Gastrocnemius medialis (tissue), 4 donors: ENCODE measurements around the gene SETBP1. TPM values are rescaled to one million over a fixed set of nuclear protein-coding genes. Genes with fewer than 3 reads are reported as not detected.
A peak's percentile ranks its signal among the peaks of the same experiment; 100 is the strongest.

Source experiments
- ATAC-seq, 2 donors: fragments of 150-250 bp; one replicate each; pipeline ENCODE4 v1.9.1; 2016
- DNase-seq, 2 donors: peaks; one replicate each; pipeline ENCODE4 v3.0.0-alpha.2; 2019
- H3K27ac ChIP-seq, 4 donors: fragments of 200-600 bp; sonication (generic); 1 replicate in 1 of 4; 2 replicates in 3 of 4; pipeline ENCODE4 v1.5.1; 2016 to 2018; ENCODE audit warnings: mild to moderate bottlenecking in 2 of 4, moderate library complexity in 1 of 4
- H3K27me3 ChIP-seq, 3 donors: fragments of 200-600 bp; sonication (generic) in 2 of 3; 1 replicate in 1 of 3; 2 replicates in 2 of 3; pipeline versions ENCODE4 v1.5.1 to v1.6.0; 2016 to 2019; ENCODE audit warnings: mild to moderate bottlenecking in 1 of 3, moderate library complexity in 1 of 3
- H3K36me3 ChIP-seq, 2 donors: fragments of 200-600 bp; sonication (generic) in 1 of 2; one replicate each; pipeline ENCODE4 v1.5.1; 2017 to 2018
- H3K4me1 ChIP-seq, 2 donors: fragments of 200-600 bp; sonication (generic) in 1 of 2; one replicate each; pipeline ENCODE4 v1.5.1; 2016 to 2017; ENCODE audit warnings: mild to moderate bottlenecking in 2 of 2
- H3K4me3 ChIP-seq, 4 donors: fragments of 200-600 bp; sonication (generic) in 3 of 4; 1 replicate in 1 of 4; 2 replicates in 3 of 4; pipeline ENCODE4 v1.5.1; 2016 to 2019; ENCODE audit warnings: mild to moderate bottlenecking in 2 of 4
- H3K9me3 ChIP-seq, 3 donors: fragments of 200-600 bp; sonication (generic) in 2 of 3; 1 replicate in 1 of 3; 2 replicates in 2 of 3; pipeline ENCODE4 v1.5.1; 2016 to 2019
- CTCF ChIP-seq, 5 experiments: fragments of 450-650 bp in 3 of 5; fragments of 200-600 bp in 2 of 5; sonication (generic) in 2 of 5; IDR thresholded peaks in 4 of 5; conservative IDR thresholded peaks in 1 of 5; 1 replicate in 4 of 5; 2 replicates in 1 of 5; pipeline ENCODE4 v1.5.1; 2016 to 2019; ENCODE audit warnings: antibody characterized with exemption in 5 of 5, mild to moderate bottlenecking in 3 of 5, moderate library complexity in 3 of 5
- POLR2A ChIP-seq, 2 donors: fragments of 450-650 bp; IDR thresholded peaks; one replicate each; pipeline ENCODE4 v1.6.1; 2017; ENCODE audit warnings: antibody characterized with exemption in 2 of 2, mild to moderate bottlenecking in 2 of 2, moderate library complexity in 2 of 2
- in situ Hi-C, 4 donors: fragments of 200-750 bp; cut with MboI; loops; one replicate each; pipeline versions ENCODE4 v1.15.0 to v1.8.0; 2017; ENCODE audit warnings: low sequenced_read_pairs in 4 of 4
- intact Hi-C: fragments of 100-400 bp; cut with DNase I; formaldehyde crosslinking; loops from one replicate; pipeline ENCODE4 v1.15.1; 2023; ENCODE audit warnings: low total_unique reads
- total RNA-seq, 4 donors: library from RNA; depleted of rRNA; stranded (reverse); fragments of >200 nt; gene quantifications; one replicate each; pipeline versions ENCODE4 v1.1.0 to v1.2.3, GENCODE V29; 2016

Gene SETBP1
- total RNA-seq, 4 donors from 2014 or later = 9.2 to 20.0 (median 15.3) TPM

GRCh38 chr18:44789710-44790109, 109.0 kb downstream of the SETBP1 start:
- no peaks in the 10 kb centered on the region for H3K9me3 ChIP-seq
- in situ Hi-C loops (loop anchor here in 1 of 4 donors (25.0 kb wide), 1 partner anchor 102 kb away; the partner anchor contains the start of gene SETBP1), intact Hi-C loops (loop anchor here (5.0 kb wide), 1 partner anchor 92 kb away; no protein-coding TSS in a partner anchor)
- no peaks in the 10 kb centered on the region for H3K36me3 ChIP-seq
- peak overlapping the region in 1 of 4 donors; percentile 12 for H3K4me3 ChIP-seq
- H3K27ac ChIP-seq = peak overlapping the region; percentile 85 to 91 (median 89)
- ATAC-seq = no peak
- DNase-seq = no peak
- TF ChIP-seq CTCF (IDR thresholded peaks at IDR 0.05 in 4 of 5, conservative IDR thresholded peaks at IDR 0.05 in 1 of 5) (no peak), POLR2A (IDR thresholded peaks at IDR 0.05) (no peak)
- H3K4me1 ChIP-seq = peaks cover 72 to 94% of the 10 kb centered on the region in 2 donors
- no peaks in the 10 kb centered on the region for H3K27me3 ChIP-seq

DNA sequence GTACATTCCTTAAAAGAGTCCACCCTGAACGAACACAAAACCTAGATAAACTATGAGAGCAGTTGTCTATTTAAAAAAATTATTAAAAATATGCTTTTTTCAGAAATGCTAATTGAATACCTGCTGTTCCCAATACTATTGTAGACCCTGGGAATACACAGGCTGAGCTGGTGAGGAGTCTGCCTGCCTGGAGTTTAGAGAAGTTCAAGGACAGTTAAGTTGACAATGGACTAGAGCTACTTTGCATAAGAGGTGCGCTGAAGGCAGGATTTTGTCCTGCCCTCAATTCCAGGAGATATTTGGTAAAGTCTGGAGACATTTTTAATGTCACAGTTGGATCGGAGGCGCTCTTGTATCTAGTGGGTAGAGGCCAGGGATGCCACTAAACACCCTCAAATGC, 110.2 kb downstream of the SETBP1 start:
- intact Hi-C loops (loop anchor here (5.0 kb wide), 1 partner anchor 94 kb away; no protein-coding TSS in a partner anchor), in situ Hi-C loops (loop anchor here in 1 of 4 donors (25.0 kb wide), 1 partner anchor 104 kb away; the partner anchor contains the start of gene SETBP1)
- Histone ChIP-seq H3K9me3 (no peaks in the 10 kb centered on the region), H3K4me1 (peaks cover 74 to 82% of the 10 kb centered on the region in 2 donors), H3K4me3 (no peak overlapping the region), H3K27ac (peak overlapping the region; percentile 85 to 91 (median 89)), H3K27me3 (no peaks in the 10 kb centered on the region), H3K36me3 (no peaks in the 10 kb centered on the region)
- DNase-seq (no peak), ATAC-seq (no peak)
- TF ChIP-seq POLR2A (IDR thresholded peaks at IDR 0.05) (no peak), CTCF (IDR thresholded peaks at IDR 0.05 in 4 of 5, conservative IDR thresholded peaks at IDR 0.05 in 1 of 5) (no peak)

DNA sequence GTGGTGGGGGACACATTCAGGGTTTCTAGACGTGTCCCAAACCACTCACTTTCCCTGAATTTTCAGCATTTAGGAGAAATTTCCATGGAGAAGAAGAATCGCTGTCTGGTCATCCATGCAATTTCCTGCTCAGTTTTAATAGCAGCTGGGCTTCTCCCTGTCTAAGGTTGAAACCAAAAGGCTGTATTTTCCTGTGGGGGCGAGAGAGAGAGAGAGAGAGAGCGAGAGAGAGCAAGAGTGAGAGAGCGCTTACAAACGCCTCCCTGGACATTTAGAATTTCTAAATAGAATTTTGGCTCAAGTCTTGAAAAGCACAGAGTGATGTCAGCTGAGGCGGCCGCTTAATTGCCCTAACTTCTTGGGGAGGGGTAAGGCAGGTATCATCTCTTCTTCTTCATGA, 110.8 kb downstream of the SETBP1 start:
- H3K27me3 ChIP-seq = no peaks in the 10 kb centered on the region
- in situ Hi-C loops = loop anchor here in 1 of 4 donors (25.0 kb wide), 1 partner anchor 104 kb away; the partner anchor contains the start of gene SETBP1
- no peak overlapping the region for H3K4me3 ChIP-seq
- peak overlapping the region; percentile 85 to 91 (median 89) for H3K27ac ChIP-seq
- H3K36me3 ChIP-seq = no peaks in the 10 kb centered on the region
- peaks cover 78 to 79% of the 10 kb centered on the region in 2 donors for H3K4me1 ChIP-seq
- H3K9me3 ChIP-seq = no peaks in the 10 kb centered on the region
- ATAC-seq = peak in 1 of 2 donors; percentile 2
- no peak for DNase-seq
- no peak for TF ChIP-seq CTCF (IDR thresholded peaks at IDR 0.05 in 4 of 5, conservative IDR thresholded peaks at IDR 0.05 in 1 of 5)
- TF ChIP-seq POLR2A (IDR thresholded peaks at IDR 0.05) = no peak
- intact Hi-C loops = loop anchor here (5.0 kb wide), 1 partner anchor 94 kb away; no protein-coding TSS in a partner anchor

- Histone ChIP-seq H3K36me3 (no peaks in the 10 kb centered on the region), H3K4me3 (no peak overlapping the region), H3K9me3 (no peaks in the 10 kb centered on the region), H3K4me1 (peaks cover 79 to 82% of the 10 kb centered on the region in 2 donors), H3K27me3 (no peaks in the 10 kb centered on the region), H3K27ac (peak overlapping the region; percentile 85 to 91 (median 89))
- in situ Hi-C loops = loop anchor here in 1 of 4 donors (25.0 kb wide), 1 partner anchor 105 kb away; the partner anchor contains the start of gene SETBP1
- intact Hi-C loops = loop anchor here (5.0 kb wide), 1 partner anchor 95 kb away; no protein-coding TSS in a partner anchor
- DNase-seq (no peak), ATAC-seq (peak; percentile 85 to 92)
- TF ChIP-seq POLR2A (IDR thresholded peaks at IDR 0.05) (no peak), CTCF (IDR thresholded peaks at IDR 0.05 in 4 of 5, conservative IDR thresholded peaks at IDR 0.05 in 1 of 5) (no peak)
Measured at GRCh38 chr18:44792456-44793061, 111.9 kb downstream of the SETBP1 start.
